OCI-LY1 (cell line): ENCODE results near the gene TCN1.
"Not testable (repeated sequence)": the region's sequence is repeated elsewhere in the genome, so short reads cannot be mapped to it uniquely, and the experiment has no call there.

ENCODE experiments used
- H2AFZ ChIP-seq: fragments of 200-600 bp; sonication (generic), shearing (Covaris generic); 2 replicates; pipeline ENCODE4 v1.6.0; 2014; ENCODE audit warnings: antibody characterized with exemption, mild to moderate bottlenecking, low read length
- H3F3A ChIP-seq: fragments of 200-600 bp; sonication (generic), shearing (Covaris generic); 2 replicates; pipeline ENCODE4 v1.6.0; 2014; ENCODE audit warnings: mild to moderate bottlenecking, antibody characterized with exemption, low read length, moderate library complexity; ENCODE audit not compliant: insufficient read depth
- H3K27ac ChIP-seq: fragments of 200-600 bp; sonication (generic); 2 replicates; pipeline ENCODE4 v1.5.1; 2014; ENCODE audit warnings: low read length, mixed run types, mild to moderate bottlenecking, low read depth; ENCODE audit not compliant: poor library complexity, severe bottlenecking
- H3K27me3 ChIP-seq: fragments of 200-600 bp; sonication (generic); 2 replicates; pipeline ENCODE4 v1.6.0; 2014; ENCODE audit warnings: antibody characterized with exemption, mild to moderate bottlenecking, low read length, moderate library complexity; ENCODE audit not compliant: insufficient read depth
- H3K36me3 ChIP-seq: fragments of 200-600 bp; sonication (generic); 2 replicates; pipeline ENCODE4 v1.6.1; 2014; ENCODE audit warnings: mild to moderate bottlenecking, antibody characterized with exemption, low read length, moderate library complexity, mixed read lengths; ENCODE audit not compliant: insufficient read depth
- H3K4me1 ChIP-seq: fragments of 200-600 bp; sonication (generic); 2 replicates; pipeline ENCODE4 v1.5.1; 2014; ENCODE audit warnings: mild to moderate bottlenecking, low read length, moderate library complexity; ENCODE audit not compliant: insufficient read depth, severe bottlenecking
- H3K4me2 ChIP-seq: fragments of 200-600 bp; sonication (generic), shearing (Covaris generic); 2 replicates; pipeline ENCODE4 v1.6.1; 2014; ENCODE audit warnings: low read length
- H3K4me3 ChIP-seq: fragments of 200-600 bp; sonication (generic); 2 replicates; pipeline ENCODE4 v1.5.1; 2014; ENCODE audit warnings: low read length, low read depth, mild to moderate bottlenecking, mixed read lengths; ENCODE audit not compliant: poor library complexity, severe bottlenecking
- H3K79me2 ChIP-seq: fragments of 200-600 bp; shearing (Covaris generic); 2 replicates; pipeline ENCODE4 v1.6.1; 2016; ENCODE audit warnings: mixed run types, low read length, mixed read lengths; ENCODE audit not compliant: insufficient read depth
- H3K9ac ChIP-seq: fragments of 200-600 bp; sonication (generic), shearing (Covaris generic); 2 replicates; pipeline ENCODE4 v1.6.1; 2014; ENCODE audit warnings: mild to moderate bottlenecking, low read length, mixed read lengths
- H3K9me2 ChIP-seq: fragments of 200-600 bp; sonication (generic), shearing (Covaris generic); 2 replicates; pipeline ENCODE4 v1.6.1; 2014; ENCODE audit warnings: low read depth, mild to moderate bottlenecking, low read length, mixed read lengths
- H3K9me3 ChIP-seq: fragments of 200-600 bp; shearing (Covaris generic); 2 replicates; pipeline ENCODE4 v1.6.1; 2014; ENCODE audit warnings: low read length, mixed read lengths
- H4K20me1 ChIP-seq: fragments of 200-600 bp; sonication (generic), shearing (Covaris generic); 2 replicates; pipeline ENCODE4 v1.6.0; 2016; ENCODE audit warnings: mild to moderate bottlenecking, low read length; ENCODE audit not compliant: insufficient read depth
- EZH2 ChIP-seq: fragments of 200-600 bp; sonication (generic), shearing (Covaris generic); IDR thresholded peaks from 2 replicates; pipeline ENCODE4 v1.8.0; 2017; ENCODE audit warnings: borderline replicate concordance, mixed run types, mild to moderate bottlenecking, antibody characterized with exemption, low read length, moderate library complexity, mixed read lengths
- TF ChIP-seq, protein P1 (sequence below): fragments of 200-600 bp; sonication (generic), shearing (Covaris generic); IDR thresholded peaks from 2 replicates; pipeline ENCODE4 v1.5.1; 2017; ENCODE audit warnings: mild to moderate bottlenecking, antibody characterized with exemption, low read length, moderate library complexity, mixed read lengths

Gene TCN1

DNA sequence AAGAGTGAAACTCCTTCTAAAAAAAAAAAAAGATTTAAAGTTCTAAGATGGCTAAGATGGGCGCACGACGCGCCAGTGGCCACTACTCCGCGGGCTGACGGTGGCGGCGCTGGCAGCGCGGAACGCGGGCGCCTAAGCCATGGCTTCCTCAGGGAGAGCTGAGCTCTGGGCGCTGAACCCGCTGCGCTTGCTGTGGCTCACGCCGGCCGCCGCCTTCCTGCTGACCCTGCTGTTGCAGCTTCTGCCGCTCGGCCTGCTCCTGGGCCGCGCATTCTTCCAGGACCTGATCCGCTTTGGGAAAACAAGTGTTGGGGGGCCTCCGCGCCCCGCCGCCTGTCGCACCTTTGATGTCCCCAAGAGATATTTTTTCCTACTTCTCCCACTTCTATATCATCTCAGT is 31.8 kb upstream of the TCN1 start:
- no peaks in the 10 kb centered on the region for H3K79me2 ChIP-seq
- no peak overlapping the region for H3K4me2 ChIP-seq
- H4K20me1 ChIP-seq: no peaks in the 10 kb centered on the region
- no peak for TF ChIP-seq EZH2
- TF ChIP-seq, protein P1, sequence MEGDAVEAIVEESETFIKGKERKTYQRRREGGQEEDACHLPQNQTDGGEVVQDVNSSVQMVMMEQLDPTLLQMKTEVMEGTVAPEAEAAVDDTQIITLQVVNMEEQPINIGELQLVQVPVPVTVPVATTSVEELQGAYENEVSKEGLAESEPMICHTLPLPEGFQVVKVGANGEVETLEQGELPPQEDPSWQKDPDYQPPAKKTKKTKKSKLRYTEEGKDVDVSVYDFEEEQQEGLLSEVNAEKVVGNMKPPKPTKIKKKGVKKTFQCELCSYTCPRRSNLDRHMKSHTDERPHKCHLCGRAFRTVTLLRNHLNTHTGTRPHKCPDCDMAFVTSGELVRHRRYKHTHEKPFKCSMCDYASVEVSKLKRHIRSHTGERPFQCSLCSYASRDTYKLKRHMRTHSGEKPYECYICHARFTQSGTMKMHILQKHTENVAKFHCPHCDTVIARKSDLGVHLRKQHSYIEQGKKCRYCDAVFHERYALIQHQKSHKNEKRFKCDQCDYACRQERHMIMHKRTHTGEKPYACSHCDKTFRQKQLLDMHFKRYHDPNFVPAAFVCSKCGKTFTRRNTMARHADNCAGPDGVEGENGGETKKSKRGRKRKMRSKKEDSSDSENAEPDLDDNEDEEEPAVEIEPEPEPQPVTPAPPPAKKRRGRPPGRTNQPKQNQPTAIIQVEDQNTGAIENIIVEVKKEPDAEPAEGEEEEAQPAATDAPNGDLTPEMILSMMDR: no peak
- no peaks in the 10 kb centered on the region for H3K36me3 ChIP-seq
- H3K4me1 ChIP-seq: no peaks in the 10 kb centered on the region
- no peaks in the 10 kb centered on the region for H3F3A ChIP-seq
- H3K27ac ChIP-seq: no peak overlapping the region
- H3K4me3 ChIP-seq: no peak overlapping the region
- no peaks in the 10 kb centered on the region for H3K9me3 ChIP-seq
- no peaks in the 10 kb centered on the region for H3K27me3 ChIP-seq
- H3K9ac ChIP-seq: no peak overlapping the region
- H2AFZ ChIP-seq: no peak overlapping the region
- no peaks in the 10 kb centered on the region for H3K9me2 ChIP-seq

- TF ChIP-seq, protein P1: no peak
- TF ChIP-seq EZH2: no peak
- no peaks in the 10 kb centered on the region for H3K27me3 ChIP-seq
- H3K9ac ChIP-seq: no peak overlapping the region
- no peaks in the 10 kb centered on the region for H3K9me3 ChIP-seq
- H3K36me3 ChIP-seq: no peaks in the 10 kb centered on the region
- no peaks in the 10 kb centered on the region for H3F3A ChIP-seq
- H3K4me1 ChIP-seq: no peaks in the 10 kb centered on the region
- H3K9me2 ChIP-seq: no peaks in the 10 kb centered on the region
- no peak overlapping the region for H3K4me3 ChIP-seq
- H2AFZ ChIP-seq: no peak overlapping the region
- no peaks in the 10 kb centered on the region for H3K79me2 ChIP-seq
- no peak overlapping the region for H3K4me2 ChIP-seq
- H3K27ac ChIP-seq: no peak overlapping the region
- H4K20me1 ChIP-seq: no peaks in the 10 kb centered on the region
Measured at GRCh38 chr11:59894616-59895015, 28.3 kb upstream of the TCN1 start.

GRCh38 chr11:59891781-59892181 is 25.5 kb upstream of the TCN1 start:
- Histone ChIP-seq H3K36me3 (no peaks in the 10 kb centered on the region), H4K20me1 (no peaks in the 10 kb centered on the region), H3K27me3 (no peaks in the 10 kb centered on the region), H3K4me3 (no peak overlapping the region), H3F3A (no peaks in the 10 kb centered on the region), H3K27ac (no peak overlapping the region), H3K9ac (no peak overlapping the region), H3K79me2 (no peaks in the 10 kb centered on the region), H3K4me1 (no peaks in the 10 kb centered on the region), H3K9me2 (no peaks in the 10 kb centered on the region), H3K9me3 (no peaks in the 10 kb centered on the region), H2AFZ (no peak overlapping the region), H3K4me2 (no peak overlapping the region)
- TF ChIP-seq, protein P1: no peak
- TF ChIP-seq EZH2: no peak

DNA sequence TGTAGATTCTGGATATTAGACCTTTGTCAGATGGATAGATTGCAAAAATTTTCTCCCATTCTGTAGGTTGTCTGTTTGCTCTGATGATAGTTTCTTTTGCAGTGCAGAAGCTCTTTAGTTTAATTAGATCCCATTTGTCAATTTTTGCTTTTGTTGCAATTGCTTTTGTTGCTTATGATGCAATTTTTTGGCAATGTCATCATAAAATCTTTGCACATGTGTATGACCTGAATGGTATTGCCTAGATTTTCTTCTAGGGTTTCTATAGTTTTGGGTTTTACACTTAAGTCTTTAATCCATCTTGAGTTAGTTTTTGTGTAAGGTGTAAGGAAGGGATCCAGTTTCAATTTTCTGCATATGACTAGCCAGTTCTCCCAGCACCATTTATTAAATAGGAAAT is 20.9 kb upstream of the TCN1 start:
- H3K9me2 ChIP-seq, H3K27ac ChIP-seq, H3K4me3 ChIP-seq, H3K27me3 ChIP-seq, H3K9me3 ChIP-seq, H3F3A ChIP-seq, H3K36me3 ChIP-seq, H4K20me1 ChIP-seq, H3K4me1 ChIP-seq, H3K4me2 ChIP-seq, H2AFZ ChIP-seq, H3K9ac ChIP-seq, H3K79me2 ChIP-seq: not testable (repeated sequence)
